HepG2 (cell line): ENCODE data around the gene DNAJC18. TPM values are rescaled to one million over a fixed set of nuclear protein-coding genes. Genes with fewer than 3 reads are reported as not detected.

Source experiments
- ATAC-seq: fragments of 200-7000 bp; cut with Tn5 transposase; 3 replicates; pipeline ENCODE4 v1.9.1; 2020; ENCODE audit warnings: mild to moderate bottlenecking, moderate library complexity
- BruUV-seq: library from RNA; stranded (reverse); fragments of 400-500 nt; replicated peaks from 2 replicates; lab custom pipeline; 2021; lab: Mats Ljungman, UMichigan
- CTCF ChIA-PET: fragments of 300-600 bp; formaldehyde crosslinking; extraction: SDS; loops from one replicate; lab custom pipeline; 2021; ENCODE audit warnings: low total read pairs, inconsistent platforms, low intra/inter-chr PET ratio; lab: Yijun Ruan, JAX
- POLR2A ChIA-PET: fragments of 350-600 bp; sonication (Branson Sonifier 250); formaldehyde crosslinking; loops from one replicate; lab custom pipeline; 2020; ENCODE audit warnings: antibody characterized with exemption, inconsistent platforms; lab: Yijun Ruan, JAX
- DNase-seq: peaks from one replicate; pipeline ENCODE4 v3.0.0-alpha.2; 2015; ENCODE audit warnings: low spot score
- FAIRE-seq: peaks from 3 replicates; lab custom pipeline; 2011; peaks lifted over from hg19 to GRCh38; lab: Jason Lieb, UNC
- H2AFZ ChIP-seq: one replicate; pipeline ENCODE4 v1.6.1; 2011; ENCODE audit warnings: low read length, inconsistent platforms
- H3K27ac ChIP-seq: fragments of 300-600 bp; 3 replicates; pipeline ENCODE4 v1.8.0; 2011; ENCODE audit warnings: mixed run types, mild to moderate bottlenecking, mixed read lengths, low read length, inconsistent platforms; ENCODE audit not compliant: insufficient read depth; ENCODE audit errors: extremely low read length
- H3K27me3 ChIP-seq, 2 experiments: fragments of 200-600 bp in 1 of 2; 2 replicates in 1 of 2; 3 replicates in 1 of 2; pipeline versions ENCODE4 v1.6.0 to v1.8.0; 2011; ENCODE audit warnings: low read length in 2 of 2, mild to moderate bottlenecking in 2 of 2, moderate library complexity in 2 of 2, inconsistent platforms in 1 of 2; ENCODE audit not compliant: insufficient read depth in 2 of 2, control insufficient read depth in 1 of 2
- H3K36me3 ChIP-seq, 2 experiments: fragments of 200-600 bp in 1 of 2; replicated peaks in 1 of 2; 2 replicates in 1 of 2; 3 replicates in 1 of 2; pipeline versions ENCODE4 v1.5.1 to v1.8.0; 2011; ENCODE audit warnings: low read length in 2 of 2, inconsistent platforms in 1 of 2; ENCODE audit not compliant: insufficient read depth in 2 of 2, control insufficient read depth in 1 of 2
- H3K4me1 ChIP-seq: 2 replicates; pipeline ENCODE4 v1.5.1; 2012; ENCODE audit warnings: low read length, inconsistent platforms; ENCODE audit not compliant: insufficient read depth
- H3K4me2 ChIP-seq: 2 replicates; pipeline ENCODE4 v1.6.0; 2011; ENCODE audit warnings: low read depth, low read length, inconsistent platforms
- H3K4me3 ChIP-seq, 3 experiments: fragments of 200-600 bp in 1 of 3; sonication (generic), shearing (Covaris generic) in 1 of 3; replicated peaks in 1 of 3; 2 replicates each; pipeline ENCODE4 v1.5.1; 2011 to 2016; ENCODE audit warnings: low read length in 3 of 3, inconsistent platforms in 2 of 3, low read depth in 2 of 3, mild to moderate bottlenecking in 2 of 3, control low read depth in 1 of 3, mixed read lengths in 1 of 3; ENCODE audit not compliant: insufficient read depth in 1 of 3
- H3K79me2 ChIP-seq: one replicate; pipeline ENCODE4 v1.6.1; 2011; ENCODE audit warnings: low read length, inconsistent platforms; ENCODE audit not compliant: insufficient read depth
- H3K9ac ChIP-seq: 2 replicates; pipeline ENCODE4 v1.6.0; 2011; ENCODE audit warnings: mild to moderate bottlenecking, low read depth, low read length, inconsistent platforms; ENCODE audit not compliant: insufficient read depth
- H3K9me3 ChIP-seq: 2 replicates; pipeline ENCODE4 v1.5.1; 2012; ENCODE audit warnings: mild to moderate bottlenecking, low read length
- H4K20me1 ChIP-seq: 2 replicates; pipeline ENCODE4 v1.6.0; 2011; ENCODE audit warnings: inconsistent platforms, mild to moderate bottlenecking, low read length, moderate library complexity; ENCODE audit not compliant: insufficient read depth
- TCF7 ChIP-seq: sonication (generic); IDR thresholded peaks from 2 replicates; pipeline ENCODE4 v1.6.1; 2016; ENCODE audit warnings: antibody characterized with exemption, low read depth
- ZNF335 ChIP-seq: sonication (generic); formaldehyde crosslinking; IDR thresholded peaks from 2 replicates; pipeline ENCODE4 v1.4.0; 2020; ENCODE audit warnings: missing genetic modification reagents
- ZNF33B ChIP-seq: sonication (generic); formaldehyde crosslinking; IDR thresholded peaks from 2 replicates; pipeline ENCODE4 v1.5.1; 2020; ENCODE audit warnings: mild to moderate bottlenecking, missing genetic modification reagents
- ZNF343 ChIP-seq: sonication (generic); formaldehyde crosslinking; IDR thresholded peaks from 2 replicates; pipeline ENCODE4 v1.4.0; 2020; ENCODE audit warnings: mild to moderate bottlenecking, missing genetic modification reagents
- ZNF556 ChIP-seq: sonication (generic); formaldehyde crosslinking; IDR thresholded peaks from 2 replicates; pipeline ENCODE4 v1.4.0; 2020; ENCODE audit warnings: mild to moderate bottlenecking, missing genetic modification reagents, borderline replicate concordance
- ZNF577 ChIP-seq: sonication (generic); formaldehyde crosslinking; IDR thresholded peaks from 2 replicates; pipeline ENCODE4 v1.4.0; 2020; ENCODE audit warnings: mild to moderate bottlenecking, low read depth, missing genetic modification reagents, borderline replicate concordance
- ZNF607 ChIP-seq: sonication (generic); formaldehyde crosslinking; IDR thresholded peaks from 2 replicates; pipeline ENCODE4 v1.5.1; 2020; ENCODE audit warnings: missing genetic modification reagents, mild to moderate bottlenecking, borderline replicate concordance
- ZNF781 ChIP-seq: sonication (generic); formaldehyde crosslinking; IDR thresholded peaks from 2 replicates; pipeline ENCODE4 v1.5.1; 2020; ENCODE audit warnings: borderline replicate concordance, mild to moderate bottlenecking, missing genetic modification reagents; ENCODE audit errors: not compliant biosample characterization
- WGBS: methylation state at CpG from one replicate; pipeline ENCODE4 v1.1.6; 2017; ENCODE audit warnings: low lambda C conversion rate; 5-methylcytosine and 5-hydroxymethylcytosine counted together
- in situ Hi-C: cut with HindIII; loops from 2 replicates; pipeline ENCODE4 v1.10.0; 2017; ENCODE audit warnings: low pct_unique_long_range_greater_than_20kb; ENCODE audit not compliant: extremely low pct_ligation_motif_present
- intact Hi-C: fragments of 100-400 bp; cut with micrococcal nuclease; formaldehyde crosslinking; loops from one replicate; pipeline ENCODE4 v1.10.0; 2022; ENCODE audit not compliant: unreplicated experiment
- polyA plus RNA-seq, 8 experiments: library from polyadenylated mRNA; depleted of rRNA in 3 of 8; stranded (reverse) in 7 of 8; unstranded in 1 of 8; fragments of >200 nt; fragmentation: Illumina TruSeq in 4 of 8; extraction: Trizol in 4 of 8; gene quantifications; 2 replicates each; pipeline versions ENCODE4 v1.2.1 to v1.2.3, GENCODE V29; 2011 to 2016; ENCODE audit warnings: low read depth in 4 of 8, missing spikeins in 1 of 8, mixed read lengths in 1 of 8; ENCODE audit not compliant: insufficient read depth in 1 of 8
- total RNA-seq, 5 experiments: library from RNA; depleted of rRNA; stranded (reverse); fragments of >200 nt; fragmentation: Illumina TruSeq; extraction: Trizol; gene quantifications; 2 replicates each; pipeline ENCODE4 v1.2.3, GENCODE V29; 2016; ENCODE audit warnings: low read depth in 1 of 5
- TF ChIP-seq, protein P1 (sequence below): sonication (generic); formaldehyde crosslinking; conservative IDR thresholded peaks from 2 replicates; pipeline ENCODE4 v1.8.0; 2022; ENCODE audit warnings: missing genetic modification reagents
- TF ChIP-seq, protein P2 (sequence below): IDR thresholded peaks from 2 replicates; pipeline ENCODE4 v1.6.1; 2016; ENCODE audit warnings: low read depth
- TF ChIP-seq, protein P3 (sequence below): sonication (generic); formaldehyde crosslinking; IDR thresholded peaks from 2 replicates; pipeline ENCODE4 v1.8.0; 2022; ENCODE audit warnings: mild to moderate bottlenecking, missing genetic modification reagents, moderate library complexity

DNAJC18 gene
- total and polyA plus RNA-seq, 2 of the 13 experiments (the other 11 are each of a cell fraction or from before 2014, with no cell fraction given), result 6.5 to 6.6 TPM

DNA sequence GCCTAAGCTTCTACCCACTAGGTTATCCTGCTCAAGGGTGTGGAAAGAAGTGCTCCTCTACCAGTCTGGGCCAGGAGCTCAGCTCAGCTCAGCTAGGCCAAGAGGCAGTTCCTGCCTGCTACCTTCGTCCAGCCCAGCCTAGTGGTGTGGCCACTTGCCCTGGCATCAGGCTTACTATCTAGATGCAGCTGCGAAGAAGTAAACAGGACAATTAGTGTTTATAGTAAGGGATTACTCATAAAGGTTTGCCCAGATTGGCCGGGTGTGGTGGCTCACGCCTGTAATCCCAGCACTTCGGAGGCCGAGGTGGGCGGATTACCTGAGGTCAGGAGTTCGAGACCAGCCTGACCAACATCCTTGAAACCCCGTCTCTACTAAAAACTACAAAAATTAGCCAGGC is 22.7 kb downstream of the DNAJC18 start:
- Histone ChIP-seq H3K4me2 (no peak overlapping the region), H3K36me3 (no peaks in the 10 kb centered on the region; a peak in 1 of 5 replicates), H3K9me3 (no peaks in the 10 kb centered on the region), H3K4me1 (peaks cover 39% of the 10 kb centered on the region)
- 96% methylated on average over 9 of the region's 9 CpGs for WGBS
- ChIA-PET CTCF (no interaction called here), POLR2A (no interaction called here)
- ATAC-seq, result no peak
- no peak for TF ChIP-seq ZNF335 (CRISPR knock-in tag)
- TF ChIP-seq, protein P1, sequence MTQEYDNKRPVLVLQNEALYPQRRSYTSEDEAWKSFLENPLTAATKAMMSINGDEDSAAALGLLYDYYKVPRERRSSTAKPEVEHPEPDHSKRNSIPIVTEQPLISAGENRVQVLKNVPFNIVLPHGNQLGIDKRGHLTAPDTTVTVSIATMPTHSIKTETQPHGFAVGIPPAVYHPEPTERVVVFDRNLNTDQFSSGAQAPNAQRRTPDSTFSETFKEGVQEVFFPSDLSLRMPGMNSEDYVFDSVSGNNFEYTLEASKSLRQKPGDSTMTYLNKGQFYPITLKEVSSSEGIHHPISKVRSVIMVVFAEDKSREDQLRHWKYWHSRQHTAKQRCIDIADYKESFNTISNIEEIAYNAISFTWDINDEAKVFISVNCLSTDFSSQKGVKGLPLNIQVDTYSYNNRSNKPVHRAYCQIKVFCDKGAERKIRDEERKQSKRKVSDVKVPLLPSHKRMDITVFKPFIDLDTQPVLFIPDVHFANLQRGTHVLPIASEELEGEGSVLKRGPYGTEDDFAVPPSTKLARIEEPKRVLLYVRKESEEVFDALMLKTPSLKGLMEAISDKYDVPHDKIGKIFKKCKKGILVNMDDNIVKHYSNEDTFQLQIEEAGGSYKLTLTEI (CRISPR knock-in tag), result no peak
- TF ChIP-seq ZNF577 (CRISPR knock-in tag), result no peak
- TF ChIP-seq, protein P2, sequence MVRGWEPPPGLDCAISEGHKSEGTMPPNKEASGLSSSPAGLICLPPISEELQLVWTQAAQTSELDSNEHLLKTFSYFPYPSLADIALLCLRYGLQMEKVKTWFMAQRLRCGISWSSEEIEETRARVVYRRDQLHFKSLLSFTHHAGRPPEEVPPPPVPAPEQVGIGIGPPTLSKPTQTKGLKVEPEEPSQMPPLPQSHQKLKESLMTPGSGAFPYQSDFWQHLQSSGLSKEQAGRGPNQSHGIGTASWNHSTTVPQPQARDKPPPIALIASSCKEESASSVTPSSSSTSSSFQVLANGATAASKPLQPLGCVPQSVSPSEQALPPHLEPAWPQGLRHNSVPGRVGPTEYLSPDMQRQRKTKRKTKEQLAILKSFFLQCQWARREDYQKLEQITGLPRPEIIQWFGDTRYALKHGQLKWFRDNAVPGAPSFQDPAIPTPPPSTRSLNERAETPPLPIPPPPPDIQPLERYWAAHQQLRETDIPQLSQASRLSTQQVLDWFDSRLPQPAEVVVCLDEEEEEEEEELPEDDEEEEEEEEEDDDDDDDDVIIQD (CRISPR knock-in tag), result no peak
- TF ChIP-seq TCF7, result no peak
- TF ChIP-seq ZNF556 (CRISPR knock-in tag), result no peak
- TF ChIP-seq ZNF781 (CRISPR knock-in tag), result no peak
- no peak for TF ChIP-seq ZNF343 (CRISPR knock-in tag)
- no peak for TF ChIP-seq ZNF33B (CRISPR knock-in tag)
- TF ChIP-seq, protein P3, sequence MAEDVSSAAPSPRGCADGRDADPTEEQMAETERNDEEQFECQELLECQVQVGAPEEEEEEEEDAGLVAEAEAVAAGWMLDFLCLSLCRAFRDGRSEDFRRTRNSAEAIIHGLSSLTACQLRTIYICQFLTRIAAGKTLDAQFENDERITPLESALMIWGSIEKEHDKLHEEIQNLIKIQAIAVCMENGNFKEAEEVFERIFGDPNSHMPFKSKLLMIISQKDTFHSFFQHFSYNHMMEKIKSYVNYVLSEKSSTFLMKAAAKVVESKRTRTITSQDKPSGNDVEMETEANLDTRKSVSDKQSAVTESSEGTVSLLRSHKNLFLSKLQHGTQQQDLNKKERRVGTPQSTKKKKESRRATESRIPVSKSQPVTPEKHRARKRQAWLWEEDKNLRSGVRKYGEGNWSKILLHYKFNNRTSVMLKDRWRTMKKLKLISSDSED (CRISPR knock-in tag), result no peak
- no peak for TF ChIP-seq ZNF607 (CRISPR knock-in tag)
- TF ChIP-seq, all 625 proteins: peak for 0
- Histone ChIP-seq H3K79me2 (no peaks in the 10 kb centered on the region), H3K27me3 (no peaks in the 10 kb centered on the region), H2AFZ (no peak overlapping the region), H3K9ac (no peak overlapping the region), H3K4me3 (no peak overlapping the region), H3K27ac (no peak overlapping the region), H4K20me1 (no peaks in the 10 kb centered on the region)
- DNase-seq, result no peak
- no peak for FAIRE-seq
- in situ Hi-C loops, result no loop called here
- intact Hi-C loops, result no loop called here
- BruUV-seq, result no TSS peak
